GM13977 (cell line): ENCODE measurements around the gene B3GLCT.

Experiments
- DNase-seq: peaks from one replicate; pipeline ENCODE4 v3.0.0; 2012; ENCODE audit warnings: low spot score
- CTCF ChIP-seq: IDR thresholded peaks from 2 replicates; pipeline ENCODE4 v1.5.1; 2012; ENCODE audit warnings: mild to moderate bottlenecking, control low read depth; ENCODE audit not compliant: insufficient read depth; ENCODE audit errors: extremely low read depth, missing control alignments
- in situ Hi-C: fragments of 300-500 bp; cut with MboI; formaldehyde crosslinking; loops from one replicate; pipeline ENCODE4 v1.12.0; 2022; ENCODE audit warnings: low sequenced_read_pairs, low pct_unique_long_range_greater_than_20kb, mixed read lengths, inconsistent platforms; ENCODE audit not compliant: unreplicated experiment

The B3GLCT gene

GRCh38 chr13:31377946-31378345, 178.2 kb downstream of the B3GLCT start:
- DNase-seq = no peak
- no peak for TF ChIP-seq CTCF
- in situ Hi-C loops = no loop called here

GRCh38 chr13:31380715-31381114, 180.9 kb downstream of the B3GLCT start:
- in situ Hi-C loops = no loop called here
- DNase-seq = no peak
- TF ChIP-seq CTCF = no peak
